GM18907 (cell line): Measurements from ENCODE around the gene ERICH3.

Source experiments
- ATAC-seq: cut with Tn5 transposase; IDR thresholded peaks from one replicate; pipeline ENCODE4 v1.9.1; 2021; ENCODE audit warnings: mild to moderate bottlenecking, moderate library complexity; ENCODE audit not compliant: unreplicated experiment

The ERICH3 gene

GRCh38 chr1:74673351-74674111 lies at the start of gene ERICH3:
Gene ERICH3 (minus strand): TSS chr1:74673792. CDS start chr1:74673519, 273 bp downstream.
- ATAC-seq = peak; percentile 69

- ATAC-seq = no peak
These were observed 44.0 kb upstream of the ERICH3 start for GRCh38 chr1:74717626-74718025.

- ATAC-seq = no peak
These were observed 43.2 kb upstream of the ERICH3 start for GRCh38 chr1:74716822-74717221.

GRCh38 chr1:74715806-74716205 lies 42.2 kb upstream of the ERICH3 start:
- ATAC-seq = no peak

- ATAC-seq = no peak
These were observed 41.6 kb upstream of the ERICH3 start for GRCh38 chr1:74715236-74715502.

- no peak for ATAC-seq
These were observed 41.0 kb upstream of the ERICH3 start for GRCh38 chr1:74714429-74715235.

- ATAC-seq = no peak
These were observed 40.3 kb upstream of the ERICH3 start for GRCh38 chr1:74713849-74714248.

- ATAC-seq = no peak
These were observed 39.3 kb upstream of the ERICH3 start for GRCh38 chr1:74712881-74713280.

- ATAC-seq = no peak
These were observed 30.0 kb upstream of the ERICH3 start for GRCh38 chr1:74703386-74704182.

- ATAC-seq = peak; percentile 56
These were observed 25.7 kb upstream of the ERICH3 start for GRCh38 chr1:74699331-74699730.

- no peak for ATAC-seq
These were observed 24.2 kb upstream of the ERICH3 start for GRCh38 chr1:74697832-74698231.

- no peak for ATAC-seq
These were observed 19.9 kb upstream of the ERICH3 start for GRCh38 chr1:74693473-74693872.

- ATAC-seq = no peak
These were observed 17.3 kb upstream of the ERICH3 start for GRCh38 chr1:74690909-74691308.

- no peak for ATAC-seq
These were observed 16.7 kb upstream of the ERICH3 start for GRCh38 chr1:74690364-74690696.

GRCh38 chr1:74689621-74690363 lies 16.2 kb upstream of the ERICH3 start:
- ATAC-seq = peak; percentile 80

- no peak for ATAC-seq
These were observed 13.3 kb upstream of the ERICH3 start for GRCh38 chr1:74686928-74687327.

- ATAC-seq = no peak
These were observed 10.7 kb upstream of the ERICH3 start for GRCh38 chr1:74684301-74684700.

- ATAC-seq = no peak
These were observed 10.1 kb upstream of the ERICH3 start for GRCh38 chr1:74683656-74684055.

GRCh38 chr1:74681851-74682250 lies 8.3 kb upstream of the ERICH3 start:
- peak; percentile 14 for ATAC-seq

GRCh38 chr1:74681449-74681848 lies 7.9 kb upstream of the ERICH3 start:
- ATAC-seq = peak; percentile 93

- ATAC-seq = peak; percentile 58
These were observed 7.4 kb upstream of the ERICH3 start for GRCh38 chr1:74681001-74681400.
